ENCODE data around the gene ZNF804B. TPM values are rescaled to one million over a fixed set of nuclear protein-coding genes. Genes with fewer than 3 reads are reported as not detected.

The ZNF804B gene
- total and polyA plus RNA-seq, 2 of the 4 experiments (the other 2 are of a cell fraction), result not detected

DNA sequence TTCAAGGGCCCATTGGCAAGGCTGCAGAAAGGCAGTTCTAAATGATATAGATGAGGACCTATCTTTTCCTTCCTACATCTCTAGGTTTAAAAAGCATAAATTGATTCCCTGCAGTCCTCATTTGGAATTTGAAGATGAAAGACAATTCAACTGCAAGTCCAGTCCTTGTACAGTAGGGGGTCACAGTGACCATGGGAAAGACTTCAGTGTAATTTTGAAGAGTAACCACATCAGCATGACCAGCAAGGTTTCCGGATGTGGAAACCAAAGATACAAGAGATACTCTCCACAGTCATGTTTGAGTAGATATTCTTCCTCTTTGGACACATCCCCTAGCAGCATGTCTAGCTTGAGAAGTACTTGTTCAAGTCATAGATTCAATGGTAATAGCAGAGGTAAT lies 575.3 kb downstream of the ZNF804B start:
- Histone ChIP-seq H2AK5ac (ENCODE audit: low read depth, low read length) (no peak overlapping the region), H2BK120ac (ENCODE audit: low read depth, low read length) (no peak overlapping the region), H2AK9ac (replicated peaks; ENCODE audit: low read depth, low read length, poor library complexity) (no peak overlapping the region), H3K27ac (ENCODE audit: insufficient read depth, low read length) (no peak overlapping the region), H2BK5ac (ENCODE audit: low read depth, low read length, poor library complexity, severe bottlenecking) (no peak overlapping the region), H3K4me3 (ENCODE audit: insufficient read depth, low read depth, low read length) (no peak overlapping the region), H3K23ac (ENCODE audit: low read depth, low read length) (no peak overlapping the region), H3K9ac (ENCODE audit: low read depth, low read length) (no peak overlapping the region), H3K79me1 (ENCODE audit: low read depth in 1 of 2, low read length in 2 of 2) (no peaks in the 10 kb centered on the region), H4K8ac (ENCODE audit: low read depth in 2 of 2, low read length in 2 of 2) (no peak overlapping the region), H2BK15ac (ENCODE audit: low read depth, low read length) (no peak overlapping the region), H3K9me3 (ENCODE audit: control insufficient read depth, insufficient read depth, low read length) (peaks cover 5% of the 10 kb centered on the region), H3K14ac (replicated peaks; ENCODE audit: low read depth, low read length) (no peak overlapping the region), H3K18ac (ENCODE audit: low read depth, low read length) (no peak overlapping the region), H3K36me3 (ENCODE audit: control insufficient read depth, insufficient read depth, low read length) (no peaks in the 10 kb centered on the region), H3K56ac (ENCODE audit: extremely low read depth, insufficient read depth, low read length) (no peak overlapping the region), H3K9me1 (ENCODE audit: insufficient read depth, low read length) (no peaks in the 10 kb centered on the region), H2BK20ac (ENCODE audit: low read depth, low read length) (no peak overlapping the region), H4K91ac (ENCODE audit: insufficient read depth, low read depth, low read length) (no peak overlapping the region), H3K4ac (ENCODE audit: low read depth, low read length) (no peak overlapping the region), H2AFZ (replicated peaks; ENCODE audit: low read length, poor library complexity) (no peak overlapping the region), H3K4me1 (ENCODE audit: control insufficient read depth, insufficient read depth, low read length) (no peaks in the 10 kb centered on the region), H4K20me1 (ENCODE audit: insufficient read depth, low read length) (no peaks in the 10 kb centered on the region), H3K4me2 (ENCODE audit: low read depth, low read length) (no peak overlapping the region), H4K5ac (ENCODE audit: low read depth, low read length) (no peak overlapping the region), H3K27me3 (ENCODE audit: control insufficient read depth, insufficient read depth, low read length) (no peaks in the 10 kb centered on the region)
- ATAC-seq (ENCODE audit: low read depth) (no peak), DNase-seq (no peak)
- WGBS, 2 experiments (ENCODE audit: extremely low coverage in 2 of 2, insufficient read length in 1 of 2), result 100% methylated on average over 1 of the region's 1 CpG; no CpG with 5 or more reads in 1 of the 2 experiments
- ChIA-PET CTCF (no interaction called here), POLR2A (ENCODE audit: unreplicated experiment) (no interaction called here)
- dilution Hi-C loops (cut with HindIII; ENCODE audit: low sequenced_read_pairs, unreplicated experiment), result no loop called here
- no TSS peak for BruUV-seq (replicated peaks)
- intact Hi-C loops (cut with micrococcal nuclease), result no loop called here
- TF ChIP-seq MXI1 (IDR thresholded peaks at IDR 0.05; ENCODE audit: borderline replicate concordance, low read depth, low read length) (no peak), CEBPB (IDR thresholded peaks at IDR 0.05; ENCODE audit: low read depth, low read length) (no peak), MAFK (IDR thresholded peaks at IDR 0.05; ENCODE audit: low read depth, low read length) (no peak), RFX5 (IDR thresholded peaks at IDR 0.05; ENCODE audit: low read depth, low read length) (no peak), BHLHE40 (IDR thresholded peaks at IDR 0.05; ENCODE audit: low read depth, low read length) (no peak), ELK1 (IDR thresholded peaks at IDR 0.05; ENCODE audit: borderline replicate concordance, low read depth, low read length) (no peak), SMC3 (IDR thresholded peaks at IDR 0.05; ENCODE audit: low read depth, low read length) (no peak), RAD21 (IDR thresholded peaks at IDR 0.05; ENCODE audit: low read length) (no peak), CHD1 (IDR thresholded peaks at IDR 0.05; ENCODE audit: low read depth, low read length) (no peak), NFE2L2 (IDR thresholded peaks at IDR 0.05; ENCODE audit: low read depth, low read length) (no peak), MAZ (IDR thresholded peaks at IDR 0.05; ENCODE audit: borderline replicate concordance, low read depth, low read length) (no peak), POLR2A (IDR thresholded peaks at IDR 0.05; ENCODE audit: low read depth, low read length) (no peak), RCOR1 (IDR thresholded peaks at IDR 0.05; ENCODE audit: insufficient replicate concordance, low read length) (no peak)
- TF ChIP-seq, protein P1, sequence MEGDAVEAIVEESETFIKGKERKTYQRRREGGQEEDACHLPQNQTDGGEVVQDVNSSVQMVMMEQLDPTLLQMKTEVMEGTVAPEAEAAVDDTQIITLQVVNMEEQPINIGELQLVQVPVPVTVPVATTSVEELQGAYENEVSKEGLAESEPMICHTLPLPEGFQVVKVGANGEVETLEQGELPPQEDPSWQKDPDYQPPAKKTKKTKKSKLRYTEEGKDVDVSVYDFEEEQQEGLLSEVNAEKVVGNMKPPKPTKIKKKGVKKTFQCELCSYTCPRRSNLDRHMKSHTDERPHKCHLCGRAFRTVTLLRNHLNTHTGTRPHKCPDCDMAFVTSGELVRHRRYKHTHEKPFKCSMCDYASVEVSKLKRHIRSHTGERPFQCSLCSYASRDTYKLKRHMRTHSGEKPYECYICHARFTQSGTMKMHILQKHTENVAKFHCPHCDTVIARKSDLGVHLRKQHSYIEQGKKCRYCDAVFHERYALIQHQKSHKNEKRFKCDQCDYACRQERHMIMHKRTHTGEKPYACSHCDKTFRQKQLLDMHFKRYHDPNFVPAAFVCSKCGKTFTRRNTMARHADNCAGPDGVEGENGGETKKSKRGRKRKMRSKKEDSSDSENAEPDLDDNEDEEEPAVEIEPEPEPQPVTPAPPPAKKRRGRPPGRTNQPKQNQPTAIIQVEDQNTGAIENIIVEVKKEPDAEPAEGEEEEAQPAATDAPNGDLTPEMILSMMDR (conservative IDR thresholded peaks at IDR 0.05; ENCODE audit: low read depth, low read length), result no peak
- in situ Hi-C loops (cut with MboI; ENCODE audit: low sequenced_read_pairs), result no loop called here
